SK-N-SH (cell line): ENCODE measurements around the gene CUBN. TPM values are rescaled to one million over a fixed set of nuclear protein-coding genes. Genes with fewer than 3 reads are reported as not detected.

Source experiments
- CTCF ChIA-PET: fragments of 300-600, 350-600 bp; formaldehyde crosslinking; extraction: SDS; loops from one replicate; lab custom pipeline; 2021; lab: Yijun Ruan, JAX
- POLR2A ChIA-PET: fragments of 350-600 bp; sonication (Branson Sonifier 250); formaldehyde crosslinking; extraction: SDS; loops from one replicate; lab custom pipeline; 2020; ENCODE audit warnings: antibody characterized with exemption, inconsistent platforms; lab: Yijun Ruan, JAX
- DNase-seq: peaks from one replicate; pipeline ENCODE4 v3.0.0; 2012
- H2AFZ ChIP-seq: fragments of 200-600 bp; sonication (generic); 2 replicates; pipeline ENCODE4 v1.8.1; 2016; ENCODE audit warnings: antibody characterized with exemption, mild to moderate bottlenecking, low read depth
- H3F3A ChIP-seq: fragments of 200-600 bp; sonication (generic); replicated peaks from 2 replicates; pipeline ENCODE3; 2016; ENCODE audit warnings: antibody characterized with exemption, mild to moderate bottlenecking; ENCODE audit not compliant: insufficient read depth
- H3K27ac ChIP-seq, 2 experiments: fragments of 200-500 bp in 1 of 2; fragments of 200-600 bp in 1 of 2; sonication (Bioruptor generic) in 1 of 2; sonication (generic), shearing (Covaris generic) in 1 of 2; 2 replicates each; pipeline versions ENCODE4 v1.5.1 to v1.6.1; 2014 to 2016; ENCODE audit warnings: low read depth in 2 of 2, inconsistent platforms in 1 of 2, low read length in 1 of 2, mild to moderate bottlenecking in 1 of 2, mixed read lengths in 1 of 2
- H3K27me3 ChIP-seq: fragments of 200-600 bp; sonication (generic), shearing (Covaris generic); 2 replicates; pipeline ENCODE4 v1.6.1; 2016; ENCODE audit warnings: mixed run types; ENCODE audit not compliant: insufficient read depth
- H3K36me3 ChIP-seq, 2 experiments: fragments of 200-500 bp in 1 of 2; fragments of 200-600 bp in 1 of 2; sonication (Bioruptor generic) in 1 of 2; sonication (generic) in 1 of 2; replicated peaks in 1 of 2; 2 replicates each; pipeline versions ENCODE3 to v1.5.1; 2014 to 2016; ENCODE audit warnings: low read length in 1 of 2, mild to moderate bottlenecking in 1 of 2; ENCODE audit not compliant: insufficient read depth in 2 of 2, control insufficient read depth in 1 of 2
- H3K4me1 ChIP-seq, 2 experiments: fragments of 200-500 bp in 1 of 2; fragments of 200-600 bp in 1 of 2; sonication (Bioruptor generic) in 1 of 2; sonication (generic), shearing (Covaris generic) in 1 of 2; 2 replicates each; pipeline versions ENCODE4 v1.5.1 to v1.6.1; 2014 to 2016; ENCODE audit warnings: low read depth in 1 of 2, low read length in 1 of 2, mixed run types in 1 of 2; ENCODE audit not compliant: insufficient read depth in 2 of 2, control insufficient read depth in 1 of 2
- H3K4me2 ChIP-seq: fragments of 200-600 bp; sonication (generic), shearing (Covaris generic); 2 replicates; pipeline ENCODE4 v1.6.1; 2017; ENCODE audit warnings: mixed run types
- H3K4me3 ChIP-seq, 2 experiments: fragments of 200-500 bp in 1 of 2; fragments of 200-600 bp in 1 of 2; sonication (Bioruptor generic) in 1 of 2; sonication (generic), shearing (Covaris generic) in 1 of 2; 2 replicates each; pipeline versions ENCODE4 v1.5.1 to v1.8.1; 2014 to 2016; ENCODE audit warnings: low read depth in 2 of 2, inconsistent platforms in 1 of 2, low read length in 1 of 2, mild to moderate bottlenecking in 1 of 2, mixed read lengths in 1 of 2, moderate library complexity in 1 of 2
- H3K79me2 ChIP-seq: fragments of 200-600 bp; sonication (generic); 2 replicates; pipeline ENCODE4 v1.8.1; 2017; ENCODE audit warnings: mild to moderate bottlenecking; ENCODE audit not compliant: insufficient read depth
- H3K9ac ChIP-seq: fragments of 200-600 bp; sonication (generic); 2 replicates; pipeline ENCODE4 v1.6.1; 2017; ENCODE audit warnings: mixed run types
- H3K9me2 ChIP-seq: fragments of 200-600 bp; sonication (generic); 2 replicates; pipeline ENCODE4 v1.6.1; 2017; ENCODE audit warnings: mixed run types
- H3K9me3 ChIP-seq: fragments of 200-600 bp; sonication (generic); 2 replicates; pipeline ENCODE4 v1.6.1; 2017; ENCODE audit warnings: mixed run types, mild to moderate bottlenecking, moderate library complexity
- H4K20me1 ChIP-seq: fragments of 200-600 bp; sonication (generic); 2 replicates; pipeline ENCODE4 v1.6.1; 2017; ENCODE audit warnings: mild to moderate bottlenecking, mixed run types; ENCODE audit not compliant: insufficient read depth
- ELF1 ChIP-seq: IDR thresholded peaks from 2 replicates; pipeline ENCODE4 v1.4.0; 2012
- EP300 ChIP-seq, 2 experiments: IDR thresholded peaks; 2 replicates each; pipeline versions ENCODE4 v1.4.0 to v1.6.1; 2012; ENCODE audit warnings: borderline replicate concordance in 1 of 2, low read depth in 1 of 2, low read length in 1 of 2
- EZH2phosphoT487 ChIP-seq: fragments of 200-600 bp; sonication (generic); IDR thresholded peaks from 2 replicates; pipeline ENCODE4 v1.6.1; 2017; ENCODE audit warnings: low read depth, mixed run types, mild to moderate bottlenecking, antibody characterized with exemption, moderate library complexity, borderline replicate concordance
- GABPA ChIP-seq: IDR thresholded peaks from 2 replicates; pipeline ENCODE4 v1.4.0; 2012; ENCODE audit warnings: low read depth, mild to moderate bottlenecking
- GATA2 ChIP-seq: sonication (generic); formaldehyde crosslinking; IDR thresholded peaks from 2 replicates; pipeline ENCODE4 v1.5.0; 2020; ENCODE audit warnings: mild to moderate bottlenecking, missing genetic modification reagents
- NFIC ChIP-seq: IDR thresholded peaks from 2 replicates; pipeline ENCODE4 v1.4.0; 2012; ENCODE audit warnings: borderline replicate concordance
- RCOR1 ChIP-seq: fragments of 150-350 bp; IDR thresholded peaks from 2 replicates; pipeline ENCODE4 v1.6.1; 2017; ENCODE audit warnings: antibody characterized with exemption, low read length
- RFX5 ChIP-seq: IDR thresholded peaks from 2 replicates; pipeline ENCODE4 v1.6.1; 2012; ENCODE audit warnings: mild to moderate bottlenecking, improper control_type of control experiment, low read length
- RXRA ChIP-seq: IDR thresholded peaks from 2 replicates; pipeline ENCODE4 v1.4.0; 2012; ENCODE audit warnings: low read depth, mild to moderate bottlenecking, borderline replicate concordance
- SMC3 ChIP-seq: IDR thresholded peaks from 2 replicates; pipeline ENCODE4 v1.6.1; 2012; ENCODE audit warnings: low read depth, low read length, improper control_type of control experiment
- YY1 ChIP-seq: IDR thresholded peaks from 2 replicates; pipeline ENCODE4 v1.4.0; 2012; ENCODE audit warnings: low read depth, mild to moderate bottlenecking
- WGBS: methylation state at CpG from one replicate; pipeline ENCODE4 v1.1.6; 2017; ENCODE audit warnings: low lambda C conversion rate; 5-methylcytosine and 5-hydroxymethylcytosine counted together
- polyA plus RNA-seq, 3 experiments: library from polyadenylated mRNA; depleted of rRNA; stranded (reverse); fragments of >200 nt; gene quantifications; 2 replicates each; pipeline ENCODE4 v1.2.3, GENCODE V29; 2012
- TF ChIP-seq, protein P1 (sequence below): fragments of 200-600 bp; sonication (generic); IDR thresholded peaks from 2 replicates; pipeline ENCODE4 v1.6.1; 2017; ENCODE audit warnings: antibody characterized with exemption, mild to moderate bottlenecking, moderate library complexity
- TF ChIP-seq, protein P2 (sequence below): IDR thresholded peaks from 2 replicates; pipeline ENCODE4 v1.4.0; 2012; ENCODE audit warnings: low read depth, borderline replicate concordance
- TF ChIP-seq, protein P3 (sequence below): fragments of 150-350 bp; IDR thresholded peaks from 2 replicates; pipeline ENCODE4 v1.6.1; 2017; ENCODE audit warnings: antibody characterized with exemption, low read length, low read depth, borderline replicate concordance
- TF ChIP-seq, protein P4 (sequence below): IDR thresholded peaks from 2 replicates; pipeline ENCODE4 v1.6.1; 2012; ENCODE audit warnings: mild to moderate bottlenecking, low read depth, low read length, moderate library complexity

The CUBN gene
- polyA plus RNA-seq, 1 of the 3 experiments (the other 2 are of a cell fraction) = 2.4 TPM

DNA sequence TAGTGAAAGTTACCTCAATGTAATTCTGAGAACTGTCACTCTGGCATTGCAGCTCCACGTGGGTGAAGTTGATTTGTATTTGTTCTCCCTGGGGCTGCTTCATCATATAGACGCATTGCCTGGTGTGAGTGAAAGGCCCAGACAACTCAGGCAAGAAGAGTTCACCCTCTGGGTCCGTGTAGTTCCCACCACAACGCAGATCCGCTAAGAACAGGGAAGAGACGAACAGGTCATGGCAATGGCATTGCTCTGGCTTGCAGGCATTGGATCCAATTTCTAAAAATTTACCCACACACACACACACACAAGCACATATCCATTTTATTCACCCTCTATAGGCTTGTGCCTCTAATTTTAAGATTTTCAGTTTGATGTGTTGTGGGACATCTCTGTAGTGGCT lies 45.4 kb downstream of the CUBN start:
- H3K27me3 ChIP-seq = no peaks in the 10 kb centered on the region
- no peaks in the 10 kb centered on the region for H3K36me3 ChIP-seq
- H3K4me1 ChIP-seq = peaks cover 0 to 5% of the 10 kb centered on the region in 2 experiments; a peak in 1 of 4 replicates
- DNase-seq = no peak
- CTCF ChIA-PET = no interaction called here
- no peak overlapping the region for H3K4me3 ChIP-seq
- H3K79me2 ChIP-seq = no peaks in the 10 kb centered on the region
- POLR2A ChIA-PET = no interaction called here
- H3K9ac ChIP-seq = no peak overlapping the region; the same call in 1 of the 2 replicates
- H4K20me1 ChIP-seq = no peaks in the 10 kb centered on the region
- no peaks in the 10 kb centered on the region for H3K9me2 ChIP-seq
- H3K4me2 ChIP-seq = no peak overlapping the region
- peak overlapping the region in 1 of 2 experiments; percentile 72; a peak in 1 of 4 replicates for H3K27ac ChIP-seq
- no peak for TF ChIP-seq GATA2 (CRISPR knock-in tag)
- TF ChIP-seq RXRA = no peak
- TF ChIP-seq, protein P1, sequence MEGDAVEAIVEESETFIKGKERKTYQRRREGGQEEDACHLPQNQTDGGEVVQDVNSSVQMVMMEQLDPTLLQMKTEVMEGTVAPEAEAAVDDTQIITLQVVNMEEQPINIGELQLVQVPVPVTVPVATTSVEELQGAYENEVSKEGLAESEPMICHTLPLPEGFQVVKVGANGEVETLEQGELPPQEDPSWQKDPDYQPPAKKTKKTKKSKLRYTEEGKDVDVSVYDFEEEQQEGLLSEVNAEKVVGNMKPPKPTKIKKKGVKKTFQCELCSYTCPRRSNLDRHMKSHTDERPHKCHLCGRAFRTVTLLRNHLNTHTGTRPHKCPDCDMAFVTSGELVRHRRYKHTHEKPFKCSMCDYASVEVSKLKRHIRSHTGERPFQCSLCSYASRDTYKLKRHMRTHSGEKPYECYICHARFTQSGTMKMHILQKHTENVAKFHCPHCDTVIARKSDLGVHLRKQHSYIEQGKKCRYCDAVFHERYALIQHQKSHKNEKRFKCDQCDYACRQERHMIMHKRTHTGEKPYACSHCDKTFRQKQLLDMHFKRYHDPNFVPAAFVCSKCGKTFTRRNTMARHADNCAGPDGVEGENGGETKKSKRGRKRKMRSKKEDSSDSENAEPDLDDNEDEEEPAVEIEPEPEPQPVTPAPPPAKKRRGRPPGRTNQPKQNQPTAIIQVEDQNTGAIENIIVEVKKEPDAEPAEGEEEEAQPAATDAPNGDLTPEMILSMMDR = no peak
- TF ChIP-seq NFIC = no peak
- TF ChIP-seq, protein P2, sequence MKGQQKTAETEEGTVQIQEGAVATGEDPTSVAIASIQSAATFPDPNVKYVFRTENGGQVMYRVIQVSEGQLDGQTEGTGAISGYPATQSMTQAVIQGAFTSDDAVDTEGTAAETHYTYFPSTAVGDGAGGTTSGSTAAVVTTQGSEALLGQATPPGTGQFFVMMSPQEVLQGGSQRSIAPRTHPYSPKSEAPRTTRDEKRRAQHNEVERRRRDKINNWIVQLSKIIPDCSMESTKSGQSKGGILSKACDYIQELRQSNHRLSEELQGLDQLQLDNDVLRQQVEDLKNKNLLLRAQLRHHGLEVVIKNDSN = no peak
- no peak for TF ChIP-seq RFX5
- TF ChIP-seq GABPA = no peak
- TF ChIP-seq, protein P3, sequence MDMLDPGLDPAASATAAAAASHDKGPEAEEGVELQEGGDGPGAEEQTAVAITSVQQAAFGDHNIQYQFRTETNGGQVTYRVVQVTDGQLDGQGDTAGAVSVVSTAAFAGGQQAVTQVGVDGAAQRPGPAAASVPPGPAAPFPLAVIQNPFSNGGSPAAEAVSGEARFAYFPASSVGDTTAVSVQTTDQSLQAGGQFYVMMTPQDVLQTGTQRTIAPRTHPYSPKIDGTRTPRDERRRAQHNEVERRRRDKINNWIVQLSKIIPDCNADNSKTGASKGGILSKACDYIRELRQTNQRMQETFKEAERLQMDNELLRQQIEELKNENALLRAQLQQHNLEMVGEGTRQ = no peak
- TF ChIP-seq, protein P4, sequence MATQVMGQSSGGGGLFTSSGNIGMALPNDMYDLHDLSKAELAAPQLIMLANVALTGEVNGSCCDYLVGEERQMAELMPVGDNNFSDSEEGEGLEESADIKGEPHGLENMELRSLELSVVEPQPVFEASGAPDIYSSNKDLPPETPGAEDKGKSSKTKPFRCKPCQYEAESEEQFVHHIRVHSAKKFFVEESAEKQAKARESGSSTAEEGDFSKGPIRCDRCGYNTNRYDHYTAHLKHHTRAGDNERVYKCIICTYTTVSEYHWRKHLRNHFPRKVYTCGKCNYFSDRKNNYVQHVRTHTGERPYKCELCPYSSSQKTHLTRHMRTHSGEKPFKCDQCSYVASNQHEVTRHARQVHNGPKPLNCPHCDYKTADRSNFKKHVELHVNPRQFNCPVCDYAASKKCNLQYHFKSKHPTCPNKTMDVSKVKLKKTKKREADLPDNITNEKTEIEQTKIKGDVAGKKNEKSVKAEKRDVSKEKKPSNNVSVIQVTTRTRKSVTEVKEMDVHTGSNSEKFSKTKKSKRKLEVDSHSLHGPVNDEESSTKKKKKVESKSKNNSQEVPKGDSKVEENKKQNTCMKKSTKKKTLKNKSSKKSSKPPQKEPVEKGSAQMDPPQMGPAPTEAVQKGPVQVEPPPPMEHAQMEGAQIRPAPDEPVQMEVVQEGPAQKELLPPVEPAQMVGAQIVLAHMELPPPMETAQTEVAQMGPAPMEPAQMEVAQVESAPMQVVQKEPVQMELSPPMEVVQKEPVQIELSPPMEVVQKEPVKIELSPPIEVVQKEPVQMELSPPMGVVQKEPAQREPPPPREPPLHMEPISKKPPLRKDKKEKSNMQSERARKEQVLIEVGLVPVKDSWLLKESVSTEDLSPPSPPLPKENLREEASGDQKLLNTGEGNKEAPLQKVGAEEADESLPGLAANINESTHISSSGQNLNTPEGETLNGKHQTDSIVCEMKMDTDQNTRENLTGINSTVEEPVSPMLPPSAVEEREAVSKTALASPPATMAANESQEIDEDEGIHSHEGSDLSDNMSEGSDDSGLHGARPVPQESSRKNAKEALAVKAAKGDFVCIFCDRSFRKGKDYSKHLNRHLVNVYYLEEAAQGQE = no peak
- TF ChIP-seq ELF1 = no peak
- TF ChIP-seq EP300 (IDR thresholded peaks at IDR 0.05; ENCODE audit: borderline replicate concordance in 1 of 2, low read depth in 1 of 2, low read length in 1 of 2) = no peak
- TF ChIP-seq RCOR1 = no peak
- TF ChIP-seq YY1 = no peak
- no peak for TF ChIP-seq SMC3
- TF ChIP-seq EZH2phosphoT487 = no peak
- H3K9me3 ChIP-seq = no peaks in the 10 kb centered on the region
- no peak overlapping the region for H2AFZ ChIP-seq
- H3F3A ChIP-seq = peaks cover 7% of the 10 kb centered on the region
- WGBS = 88% methylated on average over 6 of the region's 6 CpGs
